HL-60 (cell line): ENCODE measurements around the gene NAP1L4.

Source experiments
- CTCF ChIP-seq: IDR thresholded peaks from one replicate; pipeline ENCODE4 v1.5.1; 2011; ENCODE audit warnings: low read length, control low read depth, inconsistent platforms; ENCODE audit not compliant: insufficient read depth
- GABPA ChIP-seq: IDR thresholded peaks from 2 replicates; pipeline ENCODE4 v1.6.1; 2012; ENCODE audit warnings: low read depth

- no peak for TF ChIP-seq CTCF
- no peak for TF ChIP-seq GABPA
Observed at GRCh38 chr11:2960139-2960538, 32.0 kb downstream of the NAP1L4 start.
